Thoracic aorta (tissue), 2 donors: ENCODE results near the gene PLXNA3. TPM values are rescaled to one million over a fixed set of nuclear protein-coding genes. Genes with fewer than 3 reads are reported as not detected.
A peak's percentile ranks its signal among the peaks of the same experiment; 100 is the strongest.

Source experiments
- ATAC-seq: fragments of 150-250 bp; one replicate; pipeline ENCODE4 v1.8.0; 2017; ENCODE audit warnings: low read depth; ENCODE audit not compliant: insufficient number of reproducible peaks, low FRiP score
- DNase-seq: peaks from one replicate; pipeline ENCODE4 v3.0.0-alpha.2; 2020; ENCODE audit warnings: low spot score
- H3K27ac ChIP-seq, 2 donors: fragments of 200-600 bp; sonication (generic); 1 replicate in 1 of 2; 2 replicates in 1 of 2; pipeline ENCODE4 v1.5.1; 2016; ENCODE audit warnings: mild to moderate bottlenecking in 2 of 2, moderate library complexity in 2 of 2
- H3K27me3 ChIP-seq: fragments of 200-600 bp; sonication (generic); replicated peaks from 2 replicates; pipeline ENCODE4 v1.6.0; 2016; ENCODE audit warnings: mild to moderate bottlenecking; ENCODE audit not compliant: insufficient read depth
- H3K36me3 ChIP-seq: fragments of 200-600 bp; sonication (generic); one replicate; pipeline ENCODE4 v1.5.1; 2016
- H3K4me1 ChIP-seq, 2 donors: fragments of 200-600 bp; sonication (generic); 1 replicate in 1 of 2; 2 replicates in 1 of 2; pipeline versions ENCODE4 v1.5.1 to v1.6.0; 2016; ENCODE audit warnings: low read depth in 2 of 2, mild to moderate bottlenecking in 1 of 2; ENCODE audit not compliant: control insufficient read depth in 1 of 2
- H3K4me3 ChIP-seq: fragments of 200-600 bp; sonication (generic); 2 replicates; pipeline ENCODE4 v1.5.1; 2016; ENCODE audit warnings: mild to moderate bottlenecking
- H3K9me3 ChIP-seq: fragments of 200-600 bp; sonication (generic); 2 replicates; pipeline ENCODE4 v1.5.1; 2016
- CTCF ChIP-seq: fragments of 200-600 bp; sonication (generic); IDR thresholded peaks from one replicate; pipeline ENCODE4 v1.5.1; 2019; ENCODE audit warnings: antibody characterized with exemption
- total RNA-seq, 2 donors: library from RNA; depleted of rRNA; stranded (reverse); fragments of >200 nt; gene quantifications; one replicate each; pipeline versions ENCODE4 v1.1.0 to v1.2.3, GENCODE V29; 2016

Gene PLXNA3
- total RNA-seq, 2 donors from 2014 or later: 39.3 to 40.9 TPM

DNA sequence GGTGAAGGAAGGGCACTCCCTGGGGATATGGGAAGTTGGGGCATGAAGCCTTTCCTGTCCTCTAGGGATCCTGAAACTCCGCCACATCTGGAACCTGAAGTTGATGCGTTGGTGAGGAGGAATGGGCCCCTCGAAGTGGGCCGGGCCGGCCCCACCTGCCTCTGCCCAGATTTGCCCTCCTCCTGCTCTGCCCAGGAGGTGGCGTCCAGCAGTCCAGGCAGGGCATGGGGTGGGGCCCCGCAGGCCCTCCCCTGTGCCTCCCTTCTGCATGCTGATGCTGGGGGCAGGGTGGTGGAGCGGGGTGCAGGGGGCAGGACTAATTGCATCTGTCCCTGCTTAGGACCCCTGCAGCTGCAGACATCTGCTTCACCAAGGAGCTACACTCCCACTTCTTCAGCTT, 44.9 kb upstream of the PLXNA3 start:
- Histone ChIP-seq H3K27me3 (no peaks in the 10 kb centered on the region), H3K27ac (peak overlapping the region in 1 of 2 donors; percentile 91), H3K9me3 (no peaks in the 10 kb centered on the region), H3K4me1 (peaks cover 3 to 25% of the 10 kb centered on the region in 2 donors), H3K4me3 (no peak overlapping the region), H3K36me3 (no peaks in the 10 kb centered on the region)
- TF ChIP-seq CTCF: no peak
- DNase-seq (no peak), ATAC-seq (no peak)

DNA sequence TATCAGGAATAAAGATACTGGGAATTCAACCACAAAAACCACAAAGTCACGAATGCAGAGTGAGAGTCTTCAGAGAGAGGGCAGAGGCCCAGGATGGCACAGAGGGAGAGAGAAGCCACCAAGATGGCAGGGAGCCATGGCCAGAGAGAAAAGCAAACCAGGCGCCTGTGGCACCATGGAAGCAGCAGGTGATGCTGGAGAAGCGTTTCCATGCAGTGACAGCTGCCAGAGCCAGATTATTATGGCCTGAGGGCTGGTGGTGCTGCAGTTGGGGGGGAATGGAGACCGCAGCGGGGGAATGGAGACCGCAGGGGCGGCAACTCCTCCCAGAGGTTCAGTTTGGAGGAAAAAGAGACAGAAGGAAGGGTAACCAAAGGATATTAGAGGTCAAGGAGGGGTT, 40.9 kb upstream of the PLXNA3 start:
- H3K36me3 ChIP-seq: no peaks in the 10 kb centered on the region
- H3K4me1 ChIP-seq: peaks cover 0 to 9% of the 10 kb centered on the region in 2 donors
- no peak overlapping the region for H3K27ac ChIP-seq
- TF ChIP-seq CTCF: no peak
- ATAC-seq (no peak), DNase-seq (no peak)
- H3K4me3 ChIP-seq: no peak overlapping the region
- H3K9me3 ChIP-seq: no peaks in the 10 kb centered on the region
- H3K27me3 ChIP-seq: no peaks in the 10 kb centered on the region

- no peak for TF ChIP-seq CTCF
Observed at GRCh38 chrX:154419189-154419588, 38.9 kb upstream of the PLXNA3 start.

DNA sequence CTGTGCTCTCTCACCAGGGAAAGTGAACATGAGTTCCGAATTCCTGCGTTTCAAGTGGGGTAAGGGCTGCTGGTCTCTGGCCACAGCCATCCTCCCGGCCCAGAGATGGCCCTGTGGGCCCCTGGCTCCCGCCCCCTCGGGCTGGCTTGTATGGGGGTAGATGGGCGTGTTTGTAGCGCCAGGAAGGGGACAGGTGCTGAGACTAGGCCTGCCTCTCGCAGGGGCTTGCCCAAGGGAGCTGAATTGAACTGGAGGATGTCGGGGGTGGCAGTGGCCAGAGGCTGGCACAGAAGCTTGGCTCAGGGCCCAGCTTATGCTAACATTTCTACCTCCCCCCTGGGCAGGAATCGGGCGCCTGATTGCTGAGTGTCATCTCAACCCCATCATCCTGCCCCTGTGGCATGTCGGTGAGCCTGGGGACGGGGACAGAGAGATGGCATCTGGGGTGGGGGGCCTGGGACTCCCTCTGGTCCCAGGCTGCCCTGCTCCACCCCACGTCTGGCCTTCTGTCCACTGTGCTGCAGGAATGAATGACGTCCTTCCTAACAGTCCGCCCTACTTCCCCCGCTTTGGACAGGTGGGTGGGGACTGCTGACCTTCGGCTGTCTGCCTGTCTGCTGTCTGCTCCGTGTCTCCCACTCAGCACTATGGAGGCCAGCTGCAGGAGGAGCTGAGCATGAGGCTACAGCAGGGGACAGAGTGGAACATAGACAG, 38.2 kb upstream of the PLXNA3 start:
- Histone ChIP-seq H3K4me1 (no peaks in the 10 kb centered on the region), H3K4me3 (no peak overlapping the region), H3K9me3 (no peaks in the 10 kb centered on the region), H3K27me3 (no peaks in the 10 kb centered on the region), H3K27ac (no peak overlapping the region), H3K36me3 (no peaks in the 10 kb centered on the region)
- DNase-seq: no peak
- TF ChIP-seq CTCF: no peak
- ATAC-seq: no peak

More at GRCh38 chrX:154419189-154419588, 38.9 kb upstream of the PLXNA3 start:
- DNase-seq (no peak), ATAC-seq (no peak)
- Histone ChIP-seq H3K27ac (no peak overlapping the region), H3K4me3 (no peak overlapping the region), H3K27me3 (no peaks in the 10 kb centered on the region), H3K9me3 (no peaks in the 10 kb centered on the region), H3K4me1 (no peaks in the 10 kb centered on the region), H3K36me3 (no peaks in the 10 kb centered on the region)

DNA sequence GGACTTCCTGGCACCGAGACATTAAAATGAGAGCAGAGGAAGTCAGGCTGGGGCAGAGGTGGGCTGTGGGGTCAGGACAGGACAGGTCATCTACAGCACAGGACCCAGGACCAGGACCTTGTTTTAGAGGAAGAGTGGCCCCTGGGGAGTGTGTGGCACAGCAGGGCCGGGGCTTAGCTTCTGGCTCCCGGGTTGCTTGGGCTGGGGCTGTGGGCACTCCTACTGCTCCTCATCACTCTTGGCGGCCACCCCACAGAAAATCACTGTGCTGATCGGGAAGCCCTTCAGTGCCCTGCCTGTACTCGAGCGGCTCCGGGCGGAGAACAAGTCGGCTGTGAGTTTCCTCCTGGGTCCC, 37.7 kb upstream of the PLXNA3 start:
- DNase-seq (no peak), ATAC-seq (no peak)
- H3K4me3 ChIP-seq: no peak overlapping the region
- no peak for TF ChIP-seq CTCF
- H3K9me3 ChIP-seq: no peaks in the 10 kb centered on the region
- H3K27me3 ChIP-seq: no peaks in the 10 kb centered on the region
- H3K27ac ChIP-seq: no peak overlapping the region
- no peaks in the 10 kb centered on the region for H3K4me1 ChIP-seq
- H3K36me3 ChIP-seq: no peaks in the 10 kb centered on the region
